Measurements from ENCODE around the gene DBNDD1.

- TF ChIP-seq ZNF532 (CRISPR knock-in tag; IDR thresholded peaks at IDR 0.05; ENCODE audit: borderline replicate concordance): no peak
- no peak for TF ChIP-seq CTCF (IDR thresholded peaks at IDR 0.05)
- TF ChIP-seq, protein P1, sequence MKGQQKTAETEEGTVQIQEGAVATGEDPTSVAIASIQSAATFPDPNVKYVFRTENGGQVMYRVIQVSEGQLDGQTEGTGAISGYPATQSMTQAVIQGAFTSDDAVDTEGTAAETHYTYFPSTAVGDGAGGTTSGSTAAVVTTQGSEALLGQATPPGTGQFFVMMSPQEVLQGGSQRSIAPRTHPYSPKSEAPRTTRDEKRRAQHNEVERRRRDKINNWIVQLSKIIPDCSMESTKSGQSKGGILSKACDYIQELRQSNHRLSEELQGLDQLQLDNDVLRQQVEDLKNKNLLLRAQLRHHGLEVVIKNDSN (CRISPR knock-in tag; IDR thresholded peaks at IDR 0.05): no peak
- TF ChIP-seq ATF2 (CRISPR knock-in tag; IDR thresholded peaks at IDR 0.05; ENCODE audit: borderline replicate concordance, low read depth): no peak
- no peak for TF ChIP-seq NFE2L1 (CRISPR knock-in tag; IDR thresholded peaks at IDR 0.05)
Observed at GRCh38 chr16:89994389-89994720, 24.9 kb downstream of the DBNDD1 start.

Data from WTC11 (cell line).